Lower leg skin (tissue), 4 donors: ENCODE data around the gene OTUD7B. TPM values are rescaled to one million over a fixed set of nuclear protein-coding genes. Genes with fewer than 3 reads are reported as not detected.
"Not testable (repeated sequence)": the region's sequence is repeated elsewhere in the genome, so short reads cannot be mapped to it uniquely, and the experiment has no call there.

Experiments used
- DNase-seq, 2 donors: peaks; one replicate each; pipeline ENCODE4 v3.0.0-alpha.2; 2019; ENCODE audit warnings: low spot score in 2 of 2
- H3K4me3 ChIP-seq: fragments of 200-600 bp; sonication (generic); 2 replicates; pipeline ENCODE4 v1.5.1; 2017; ENCODE audit warnings: mild to moderate bottlenecking, low read depth; ENCODE audit not compliant: poor library complexity, severe bottlenecking
- CTCF ChIP-seq, 3 donors: fragments of 450-650 bp; IDR thresholded peaks; one replicate each; pipeline ENCODE4 v1.5.1; 2016; ENCODE audit warnings: antibody characterized with exemption in 3 of 3, mild to moderate bottlenecking in 3 of 3, moderate library complexity in 2 of 3
- POLR2A ChIP-seq, 2 donors: fragments of 450-650 bp; IDR thresholded peaks; one replicate each; pipeline ENCODE4 v1.6.1; 2016 to 2017; ENCODE audit warnings: antibody characterized with exemption in 2 of 2, mild to moderate bottlenecking in 1 of 2, moderate library complexity in 1 of 2
- WGBS, 2 donors: methylation state at CpG; one replicate each; pipeline ENCODE4 v1.1.5; 2018; 5-methylcytosine and 5-hydroxymethylcytosine counted together
- intact Hi-C: fragments of 100-400 bp; cut with DNase I; formaldehyde crosslinking; loops from one replicate; pipeline ENCODE4 v1.15.0; 2023; ENCODE audit warnings: low total_unique reads
- total RNA-seq, 4 donors: library from RNA; depleted of rRNA; stranded (reverse); fragments of >200 nt; gene quantifications; one replicate each; pipeline ENCODE4 v1.1.0, GENCODE V29; 2016

The OTUD7B gene
- total RNA-seq, result 10 to 100 TPM; 16.9 to 21.4 (median 18.4) TPM

GRCh38 chr1:150010393-150011115 lies at the start of gene OTUD7B:
Gene OTUD7B (minus strand): TSS chr1:150010726. CDS start chr1:149977510, 33,216 bp downstream.
- intact Hi-C loops, result no loop called here
- 0 to 1% methylated on average over 31 to 43 of the region's 59 CpGs for WGBS, 2 donors
- peak; percentile 80 to 97 for DNase-seq

GRCh38 chr1:150060260-150060659 lies 49.7 kb upstream of the OTUD7B start:
- 75 to 81% methylated on average over 4 of the region's 4 CpGs for WGBS, 2 donors

More at GRCh38 chr1:150010393-150011115, at the start of gene OTUD7B:
- H3K4me3 ChIP-seq, result peak within 1 kb of the TSS; percentile 76
- no peak for TF ChIP-seq POLR2A (IDR thresholded peaks at IDR 0.05)
- no peak for TF ChIP-seq CTCF (IDR thresholded peaks at IDR 0.05)

GRCh38 chr1:150056407-150056806 lies 45.9 kb upstream of the OTUD7B start:
- WGBS, 2 donors, result 51 to 55% methylated on average over 1 of the region's 1 CpG
- H3K4me3 ChIP-seq, result no peak overlapping the region
- TF ChIP-seq POLR2A (IDR thresholded peaks at IDR 0.05) (no peak), CTCF (IDR thresholded peaks at IDR 0.05) (no peak)
- intact Hi-C loops, result loop anchor here (5.0 kb wide), 1 partner anchor 94 kb away; no protein-coding TSS in a partner anchor
- no peak for DNase-seq

More at GRCh38 chr1:150060260-150060659, 49.7 kb upstream of the OTUD7B start:
- H3K4me3 ChIP-seq, result no peak overlapping the region
- DNase-seq, result no peak
- TF ChIP-seq POLR2A (IDR thresholded peaks at IDR 0.05) (no peak), CTCF (IDR thresholded peaks at IDR 0.05) (no peak)
- intact Hi-C loops, result no loop called here

GRCh38 chr1:150055507-150055906 lies 45.0 kb upstream of the OTUD7B start:
- intact Hi-C loops, result loop anchor here (5.0 kb wide), 1 partner anchor 93 kb away; no protein-coding TSS in a partner anchor
- DNase-seq, H3K4me3 ChIP-seq: not testable (repeated sequence)
- 90 to 97% methylated on average over 4 of the region's 4 CpGs for WGBS, 2 donors

- 47 to 67% methylated on average over 3 of the region's 3 CpGs for WGBS, 2 donors
- no peak for TF ChIP-seq CTCF (IDR thresholded peaks at IDR 0.05)
- no peak for TF ChIP-seq POLR2A (IDR thresholded peaks at IDR 0.05)
- intact Hi-C loops, result no loop called here
- DNase-seq, result no peak
- H3K4me3 ChIP-seq, result no peak overlapping the region
Observed at GRCh38 chr1:150053926-150054325, 43.4 kb upstream of the OTUD7B start.

GRCh38 chr1:150051905-150052412 lies 41.4 kb upstream of the OTUD7B start:
- H3K4me3 ChIP-seq, intact Hi-C loops, DNase-seq: not testable (repeated sequence)
- WGBS, 2 donors, result 43 to 50% methylated on average over 3 of the region's 3 CpGs

- TF ChIP-seq CTCF (IDR thresholded peaks at IDR 0.05) (no peak), POLR2A (IDR thresholded peaks at IDR 0.05) (no peak)
- H3K4me3 ChIP-seq, result no peak overlapping the region
- no peak for DNase-seq
- 61 to 66% methylated on average over 7 of the region's 7 CpGs for WGBS, 2 donors
- intact Hi-C loops, result no loop called here
Observed at GRCh38 chr1:150051089-150051373, 40.5 kb upstream of the OTUD7B start.
